GM19467 (cell line): ENCODE measurements around the gene PIWIL1.

ENCODE experiments used
- ATAC-seq: cut with Tn5 transposase; IDR thresholded peaks from one replicate; pipeline ENCODE4 v1.9.1; 2021; ENCODE audit warnings: mild to moderate bottlenecking, moderate library complexity; ENCODE audit not compliant: unreplicated experiment

PIWIL1 gene

GRCh38 chr12:130337488-130338303 lies at the start of gene PIWIL1:
PIWIL1 (plus strand) TSS chr12:130337887; CDS start chr12:130342592, 4,705 bp downstream.
- ATAC-seq, result no peak

GRCh38 chr12:130288206-130288605 lies 49.5 kb upstream of the PIWIL1 start:
- no peak for ATAC-seq

- no peak for ATAC-seq
Measured at GRCh38 chr12:130288691-130289090, 49.0 kb upstream of the PIWIL1 start.

- no peak for ATAC-seq
Measured at GRCh38 chr12:130290114-130290513, 47.6 kb upstream of the PIWIL1 start.

- ATAC-seq, result no peak
Measured at GRCh38 chr12:130298322-130299021, 39.2 kb upstream of the PIWIL1 start.

- no peak for ATAC-seq
Measured at GRCh38 chr12:130299574-130299973, 38.1 kb upstream of the PIWIL1 start.

- ATAC-seq, result no peak
Measured at GRCh38 chr12:130300090-130300489, 37.6 kb upstream of the PIWIL1 start.

- no peak for ATAC-seq
Measured at GRCh38 chr12:130300737-130301535, 36.8 kb upstream of the PIWIL1 start.

- no peak for ATAC-seq
Measured at GRCh38 chr12:130301559-130301958, 36.1 kb upstream of the PIWIL1 start.

GRCh38 chr12:130303781-130304180 lies 33.9 kb upstream of the PIWIL1 start:
- no peak for ATAC-seq

GRCh38 chr12:130307859-130308258 lies 29.8 kb upstream of the PIWIL1 start:
- no peak for ATAC-seq

GRCh38 chr12:130308393-130308792 lies 29.3 kb upstream of the PIWIL1 start:
- ATAC-seq, result no peak

GRCh38 chr12:130316251-130316650 lies 21.4 kb upstream of the PIWIL1 start:
- no peak for ATAC-seq

- ATAC-seq, result no peak
Measured at GRCh38 chr12:130320536-130320935, 17.2 kb upstream of the PIWIL1 start.

- no peak for ATAC-seq
Measured at GRCh38 chr12:130322263-130322662, 15.4 kb upstream of the PIWIL1 start.

- ATAC-seq, result no peak
Measured at GRCh38 chr12:130330685-130331084, 7.0 kb upstream of the PIWIL1 start.

GRCh38 chr12:130331146-130331545 lies 6.5 kb upstream of the PIWIL1 start:
- ATAC-seq, result no peak

GRCh38 chr12:130333341-130333740 lies 4.3 kb upstream of the PIWIL1 start:
- no peak for ATAC-seq

GRCh38 chr12:130334399-130334798 lies 3.3 kb upstream of the PIWIL1 start:
- no peak for ATAC-seq

- ATAC-seq, result no peak
Measured at GRCh38 chr12:130334937-130335336, 2.8 kb upstream of the PIWIL1 start.
